Activated T-cell treated with anti-CD3 and anti-CD28 coated beads for 48 hours (primary cell): ENCODE data around the gene CTSA.
"Not testable (repeated sequence)": the region's sequence is repeated elsewhere in the genome, so short reads cannot be mapped to it uniquely, and the experiment has no call there.

ENCODE experiments used
- DNase-seq: peaks from one replicate; pipeline ENCODE4 v3.0.0-alpha.2; 2020; ENCODE audit warnings: low read depth

Gene CTSA

GRCh38 chr20:45918779-45919537 is 27.8 kb downstream of the CTSA start:
- no peak for DNase-seq

- DNase-seq = no peak
These were observed 28.6 kb downstream of the CTSA start for GRCh38 chr20:45919542-45920399.

- no peak for DNase-seq
These were observed 29.6 kb downstream of the CTSA start for GRCh38 chr20:45920462-45921336.

- DNase-seq = no peak
These were observed 30.4 kb downstream of the CTSA start for GRCh38 chr20:45921337-45922189.

GRCh38 chr20:45924391-45925261 is 33.5 kb downstream of the CTSA start:
- no peak for DNase-seq

- DNase-seq = no peak
These were observed 34.8 kb downstream of the CTSA start for GRCh38 chr20:45925821-45926506.

- no peak for DNase-seq
These were observed 35.6 kb downstream of the CTSA start for GRCh38 chr20:45926731-45927070.

- no peak for DNase-seq
These were observed 36.1 kb downstream of the CTSA start for GRCh38 chr20:45927071-45927878.

- DNase-seq = not testable (repeated sequence)
These were observed 40.5 kb downstream of the CTSA start for GRCh38 chr20:45931680-45932079.

- peak; percentile 56 for DNase-seq
These were observed 42.3 kb downstream of the CTSA start for GRCh38 chr20:45933266-45934045.

- peak; percentile 33 for DNase-seq
These were observed 43.0 kb downstream of the CTSA start for GRCh38 chr20:45934046-45934585.

- peak; percentile 98 for DNase-seq
These were observed 43.7 kb downstream of the CTSA start, which contains the start of gene PCIF1 for GRCh38 chr20:45934586-45935415. Gene PCIF1 (plus strand): TSS chr20:45934683. CDS start chr20:45939000, 4,317 bp downstream.

GRCh38 chr20:45935416-45936046 is 44.4 kb downstream of the CTSA start:
- DNase-seq = no peak

- no peak for DNase-seq
These were observed 46.6 kb downstream of the CTSA start for GRCh38 chr20:45937765-45938164.

- no peak for DNase-seq
These were observed 47.7 kb downstream of the CTSA start for GRCh38 chr20:45938727-45939438.

GRCh38 chr20:45940053-45940452 is 48.9 kb downstream of the CTSA start:
- no peak for DNase-seq
